ENCODE measurements around the gene GRAPL.
"Not testable (repeated sequence)": the region's sequence is repeated elsewhere in the genome, so short reads cannot be mapped to it uniquely, and the experiment has no call there.

Gene GRAPL

DNA sequence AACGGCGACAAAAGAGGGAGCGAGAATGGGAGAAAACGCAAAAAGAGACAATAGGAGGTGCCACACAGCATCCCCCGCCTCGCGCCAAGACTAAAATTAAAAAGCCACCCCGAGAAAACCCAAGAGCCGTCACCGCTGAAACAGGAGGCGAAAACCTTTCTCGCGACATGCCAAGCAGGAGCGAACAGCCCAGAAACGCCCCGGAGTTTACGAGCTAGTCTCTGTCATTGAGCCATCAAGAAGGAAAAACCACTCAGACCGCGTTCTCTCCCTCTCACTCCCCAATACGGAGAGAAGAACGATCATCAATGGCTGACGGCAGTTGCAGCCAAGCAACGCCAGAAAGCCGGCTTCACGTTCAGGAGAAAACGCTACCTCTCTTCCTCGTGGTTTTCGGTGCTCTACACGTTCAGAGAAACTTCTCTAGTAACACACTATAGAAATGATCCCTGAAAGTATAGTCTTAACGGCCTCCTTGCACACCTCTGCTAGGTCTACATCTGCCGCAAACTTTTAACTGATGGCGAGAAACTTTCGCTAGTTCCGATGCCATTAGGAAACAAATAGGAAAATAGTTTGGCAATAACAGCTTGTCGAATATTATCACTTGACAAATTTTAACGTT, 62.5 kb downstream of the GRAPL start:
- not testable (repeated sequence) for DNase-seq

DNA sequence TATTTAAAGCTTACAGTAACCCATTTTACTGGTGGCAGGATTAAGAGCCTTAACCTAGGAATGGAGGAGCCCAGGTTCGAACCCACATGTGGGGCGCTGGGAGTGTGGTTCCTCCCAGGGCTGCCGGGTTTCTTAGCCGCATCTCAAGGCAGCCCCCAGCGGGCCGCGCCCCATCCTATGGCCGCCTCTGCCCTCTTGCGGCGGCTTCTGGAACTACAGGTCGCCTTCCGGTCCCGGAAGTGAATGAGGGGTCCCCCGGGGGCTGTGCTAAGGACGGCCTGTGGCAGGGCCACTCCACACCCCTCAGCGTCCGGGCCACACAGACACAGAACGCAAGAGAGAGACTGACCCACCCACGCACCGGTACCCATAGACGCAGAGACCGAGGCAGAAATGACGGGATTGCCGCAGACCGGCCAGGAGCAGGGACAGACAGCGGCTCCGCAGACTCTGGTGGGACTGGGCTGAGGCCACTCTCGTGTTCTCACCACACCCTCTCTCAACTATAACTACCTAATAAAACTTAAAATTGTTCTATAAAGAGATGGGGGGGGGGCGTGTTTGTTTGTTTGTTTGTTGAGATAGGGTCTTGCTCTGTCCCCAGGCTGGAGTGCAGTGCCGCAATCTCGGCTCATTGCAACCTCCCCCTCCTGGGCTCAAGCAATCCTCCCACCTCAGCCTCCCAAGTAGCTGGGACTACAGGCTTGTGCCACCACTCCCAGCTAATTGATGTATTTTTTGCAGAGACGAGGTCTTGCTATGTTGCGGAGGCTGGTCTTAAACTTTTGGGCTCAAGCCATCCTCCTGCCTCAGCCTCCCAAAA, 69.2 kb downstream of the GRAPL start:
- not testable (repeated sequence) for DNase-seq

GRCh38 chr17:19202448-19202847, 75.1 kb downstream of the GRAPL start:
- DNase-seq = not testable (repeated sequence)

DNA sequence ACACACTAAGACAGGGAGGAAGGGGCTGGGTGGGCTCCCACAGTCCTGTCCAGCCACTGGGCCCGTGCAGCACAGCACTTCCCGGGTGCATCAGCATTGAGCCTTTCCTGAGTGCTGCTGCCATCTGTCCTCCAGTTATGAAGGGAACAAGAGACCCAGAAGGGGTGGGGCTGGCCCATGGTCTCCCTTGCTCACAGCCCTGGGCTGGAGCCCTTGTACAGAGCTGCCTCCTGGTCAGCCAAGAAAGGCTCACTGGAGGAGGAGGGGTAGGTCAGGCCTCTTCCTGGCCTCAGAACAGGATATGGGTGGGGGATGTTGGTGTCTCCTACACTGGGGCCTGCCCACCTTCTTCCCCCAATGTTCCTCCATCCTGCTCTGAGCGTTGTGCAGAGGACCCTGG, 76.0 kb downstream of the GRAPL start:
- not testable (repeated sequence) for DNase-seq
